Heart left ventricle (tissue), 16 donors: ENCODE data around the gene TRIM15. TPM values are rescaled to one million over a fixed set of nuclear protein-coding genes. Genes with fewer than 3 reads are reported as not detected.

ENCODE experiments used
- ATAC-seq, 4 donors: fragments of 200-7000 bp; cut with Tn5 transposase; one replicate each; pipeline ENCODE4 v1.9.1; 2020 to 2022; ENCODE audit warnings: moderate library complexity in 4 of 4, mild to moderate bottlenecking in 3 of 4, moderate number of reproducible peaks in 1 of 4
- DNase-seq, 5 donors: peaks; one replicate each; pipeline ENCODE4 v3.0.0-alpha.2; 2020
- H3K27ac ChIP-seq, 12 donors: fragments of 200-600 bp; sonication (generic) in 4 of 12; one replicate each; pipeline versions ENCODE4 v1.5.0 to v1.8.0; 2016 to 2022; ENCODE audit warnings: mild to moderate bottlenecking in 2 of 12
- H3K27me3 ChIP-seq, 9 donors: fragments of 200-600 bp; sonication (generic) in 2 of 9; one replicate each; pipeline versions ENCODE4 v1.5.1 to v1.8.0; 2016 to 2022; ENCODE audit warnings: mild to moderate bottlenecking in 3 of 9
- H3K36me3 ChIP-seq, 9 donors: fragments of 200-600 bp; sonication (generic) in 2 of 9; one replicate each; pipeline versions ENCODE4 v1.5.0 to v1.8.0; 2018 to 2022; ENCODE audit warnings: mild to moderate bottlenecking in 2 of 9
- H3K4me1 ChIP-seq, 12 donors: fragments of 200-600 bp; sonication (generic) in 4 of 12; one replicate each; pipeline versions ENCODE4 v1.5.0 to v1.8.0; 2016 to 2022; ENCODE audit warnings: mild to moderate bottlenecking in 3 of 12
- H3K4me3 ChIP-seq, 12 donors: fragments of 200-600 bp; sonication (generic) in 4 of 12; one replicate each; pipeline versions ENCODE4 v1.5.0 to v1.8.0; 2017 to 2022; ENCODE audit warnings: mild to moderate bottlenecking in 9 of 12, moderate library complexity in 4 of 12
- H3K9me3 ChIP-seq, 12 donors: fragments of 200-600 bp; sonication (generic) in 4 of 12; one replicate each; pipeline versions ENCODE4 v1.5.0 to v1.8.0; 2016 to 2022; ENCODE audit warnings: mild to moderate bottlenecking in 1 of 12
- POLR2A ChIP-seq, 2 donors: fragments of 450-650 bp; IDR thresholded peaks; one replicate each; pipeline ENCODE4 v1.6.1; 2017; ENCODE audit warnings: antibody characterized with exemption in 2 of 2, mild to moderate bottlenecking in 2 of 2, moderate library complexity in 2 of 2
- WGBS, 4 donors: extraction: QIAGEN DNeasy Blood & Tissue Kit in 2 of 4; methylation state at CpG; one replicate each; pipeline versions ENCODE4 v1.1.5 to v1.1.7; 2013 to 2018; 5-methylcytosine and 5-hydroxymethylcytosine counted together
- intact Hi-C, 10 donors: fragments of 100-400 bp; cut with DNase I; formaldehyde crosslinking; loops; one replicate each; pipeline versions ENCODE4 v1.11.1 to v1.14.2; 2022
- polyA plus RNA-seq, 2 donors: library from polyadenylated mRNA; stranded (reverse); fragments of 200-250 nt; gene quantifications; one replicate each; pipeline ENCODE4 v1.2.3, GENCODE V29; 2013
- total RNA-seq, 9 donors: library from RNA; depleted of rRNA in 2 of 9; stranded (reverse); fragments of >200 nt in 2 of 9; fragmentation: NEBNext Ultra II Directional in 3 of 9; extraction: Animal tissue kit (Norgen Biotek cat#: 25700) in 3 of 9; gene quantifications; one replicate each; pipeline versions ENCODE4 v1.1.0 to v1.2.4, GENCODE V29; 2016 to 2023
- TF ChIP-seq, protein P1 (sequence below), 12 donors: fragments of 200-600 bp; sonication (generic) in 4 of 12; IDR thresholded peaks; one replicate each; pipeline versions ENCODE4 v1.5.0 to v1.8.0; 2018 to 2022; ENCODE audit warnings: antibody characterized with exemption in 12 of 12, mild to moderate bottlenecking in 5 of 12
- donor health status: ischemic (EF 13 %, LVEDD 7.1; RV severe dilation, severe dysfunction).
- donor health status: healthy with polysubstance abuse.
- donor health status: DM: no; HTN: yes; CAD: no.
- donor health status: DM: no; HTN: no; CAD: no.
- donor health status: ischemic (EF 25% LVEDD 6.9; RV normal size, moderate dysfunction).
- donor health status: ischemic (EF 25% LVEDD 5.7; RV mildly dilated, moderate dysfunction).
- donor health status: healthy.
- donor health status: DM: yes; HTN: yes; CAD: no.
- donor health status: ischemic (EF 35%, LVEDD 5.7; RV mildly dilated, moderate dysfunction).
- donor health status: nonischemic (EF 11% LVEDD 7.7; RV severe dilation, severe dysfunction).
- donor health status: DM: yes; HTN: yes; CAD: no.
- donor health status: PGD.
- donor health status: ischemic (EF 29% LVEDD 5.4; RV normal size, mild dysfunction).
- donor health status: nonischemic (EF 23%, LVEDD 6.1; RV moderate dilation, normal function).

The TRIM15 gene
- total and polyA plus RNA-seq, 11 donors = not detected

DNA sequence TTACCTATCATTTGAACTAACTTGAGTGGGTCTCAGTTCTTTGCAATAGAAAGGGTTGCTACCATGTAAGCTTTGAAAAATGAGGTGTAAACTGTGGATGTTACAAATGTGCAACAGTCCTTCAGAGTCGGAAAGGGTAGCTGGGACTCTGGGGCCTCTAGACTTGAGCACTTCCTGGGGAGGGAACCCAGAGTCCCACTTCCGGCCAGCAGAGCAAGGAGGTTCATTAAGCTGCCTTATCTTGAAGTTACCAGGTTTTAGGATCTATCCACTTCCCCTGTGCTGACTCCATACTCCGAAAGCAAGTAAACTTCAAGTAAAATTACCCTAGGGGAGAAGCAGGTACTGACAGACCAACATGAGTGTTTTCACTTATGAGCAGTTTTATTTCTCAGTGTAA, 11.8 kb upstream of the TRIM15 start:
- DNase-seq (no peak), ATAC-seq (no peak)
- Histone ChIP-seq H3K4me1 (peaks cover 0 to 20% (median 1%) of the 10 kb centered on the region in 12 donors), H3K27ac (no peak overlapping the region), H3K36me3 (no peaks in the 10 kb centered on the region), H3K9me3 (no peaks in the 10 kb centered on the region), H3K4me3 (no peak overlapping the region), H3K27me3 (peaks cover 0 to 12% (median 0%) of the 10 kb centered on the region in 9 donors)
- WGBS, 4 donors = 50 to 69% (median 59%) methylated on average over 3 of the region's 3 CpGs
- TF ChIP-seq, protein P1, sequence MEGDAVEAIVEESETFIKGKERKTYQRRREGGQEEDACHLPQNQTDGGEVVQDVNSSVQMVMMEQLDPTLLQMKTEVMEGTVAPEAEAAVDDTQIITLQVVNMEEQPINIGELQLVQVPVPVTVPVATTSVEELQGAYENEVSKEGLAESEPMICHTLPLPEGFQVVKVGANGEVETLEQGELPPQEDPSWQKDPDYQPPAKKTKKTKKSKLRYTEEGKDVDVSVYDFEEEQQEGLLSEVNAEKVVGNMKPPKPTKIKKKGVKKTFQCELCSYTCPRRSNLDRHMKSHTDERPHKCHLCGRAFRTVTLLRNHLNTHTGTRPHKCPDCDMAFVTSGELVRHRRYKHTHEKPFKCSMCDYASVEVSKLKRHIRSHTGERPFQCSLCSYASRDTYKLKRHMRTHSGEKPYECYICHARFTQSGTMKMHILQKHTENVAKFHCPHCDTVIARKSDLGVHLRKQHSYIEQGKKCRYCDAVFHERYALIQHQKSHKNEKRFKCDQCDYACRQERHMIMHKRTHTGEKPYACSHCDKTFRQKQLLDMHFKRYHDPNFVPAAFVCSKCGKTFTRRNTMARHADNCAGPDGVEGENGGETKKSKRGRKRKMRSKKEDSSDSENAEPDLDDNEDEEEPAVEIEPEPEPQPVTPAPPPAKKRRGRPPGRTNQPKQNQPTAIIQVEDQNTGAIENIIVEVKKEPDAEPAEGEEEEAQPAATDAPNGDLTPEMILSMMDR (IDR thresholded peaks at IDR 0.05) = no peak
- no peak for TF ChIP-seq POLR2A (IDR thresholded peaks at IDR 0.05)
- intact Hi-C loops = no loop called here

DNA sequence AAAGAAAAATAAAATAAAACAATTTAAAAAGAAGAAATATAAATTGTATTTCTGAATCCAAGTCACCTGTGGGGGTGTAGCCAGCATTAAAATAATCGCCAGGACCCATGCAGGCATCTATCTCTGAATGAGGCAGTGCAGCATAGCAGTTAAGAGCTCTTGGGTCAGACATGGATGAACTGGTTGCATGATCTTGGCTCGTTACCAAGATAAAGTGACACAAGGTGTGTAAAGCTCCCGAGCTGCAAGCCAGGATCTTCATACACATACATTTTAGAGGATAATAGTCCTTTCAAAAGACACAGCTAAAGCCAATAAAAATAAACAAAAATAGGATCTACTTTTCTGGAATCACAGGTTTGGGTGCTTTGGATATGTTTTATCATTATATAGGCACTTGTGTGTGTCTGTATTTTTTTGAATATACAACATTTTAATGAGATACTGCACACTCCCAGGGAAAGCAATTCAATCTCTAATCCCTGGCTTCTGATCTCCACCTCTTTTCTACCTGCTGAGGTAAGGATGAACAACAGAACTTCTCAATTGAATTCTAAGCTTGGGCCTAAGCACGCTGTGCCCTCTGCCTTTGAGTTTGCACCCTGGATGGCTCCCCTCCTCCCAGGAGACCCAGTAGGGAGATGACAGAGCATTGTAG, 11.2 kb upstream of the TRIM15 start:
- Histone ChIP-seq H3K36me3 (no peaks in the 10 kb centered on the region), H3K27ac (no peak overlapping the region), H3K4me3 (no peak overlapping the region), H3K9me3 (no peaks in the 10 kb centered on the region), H3K27me3 (peaks cover 0 to 6% (median 0%) of the 10 kb centered on the region in 9 donors), H3K4me1 (peaks cover 0 to 26% (median 2%) of the 10 kb centered on the region in 12 donors)
- TF ChIP-seq POLR2A (IDR thresholded peaks at IDR 0.05) = no peak
- TF ChIP-seq, protein P1 (IDR thresholded peaks at IDR 0.05) = no peak
- DNase-seq = no peak
- 62 to 74% (median 68%) methylated on average over 4 of the region's 4 CpGs for WGBS, 4 donors
- no peak for ATAC-seq
- intact Hi-C loops = no loop called here

DNA sequence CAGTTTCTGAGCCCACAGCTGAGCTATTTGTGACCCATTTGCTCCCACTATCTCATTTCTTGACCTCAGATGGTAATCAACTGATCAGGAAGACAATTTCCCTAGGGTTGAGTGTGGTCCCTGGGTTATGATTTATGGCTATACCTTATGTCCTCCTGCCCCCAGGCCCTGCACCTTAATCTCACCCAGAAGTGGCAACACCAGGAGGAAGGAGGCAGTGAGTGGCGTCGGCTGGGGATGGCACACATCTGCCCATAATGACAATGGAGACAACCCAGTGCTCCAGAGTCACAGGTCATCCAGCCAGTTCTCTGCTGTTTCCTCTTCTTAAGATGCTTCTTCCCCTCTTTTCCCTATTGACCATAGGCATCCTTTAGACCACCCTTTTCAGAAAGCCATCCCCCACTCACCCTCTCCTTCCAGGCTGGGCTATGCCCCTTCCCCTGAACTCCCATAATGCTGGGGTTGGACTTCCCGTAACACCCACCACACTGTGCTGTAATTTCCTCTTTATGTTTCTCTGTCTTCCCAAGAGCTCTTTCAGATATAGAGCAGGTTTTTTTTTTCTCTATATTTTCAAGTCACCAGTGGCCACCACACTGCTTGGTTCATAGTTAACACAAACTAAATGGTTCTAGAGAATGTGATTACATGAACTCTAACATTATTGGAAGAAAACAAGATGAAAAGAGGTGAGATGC, 10.3 kb upstream of the TRIM15 start:
- Histone ChIP-seq H3K4me1 (peaks cover 0 to 28% (median 2%) of the 10 kb centered on the region in 12 donors), H3K9me3 (no peaks in the 10 kb centered on the region), H3K27me3 (peaks cover 0 to 4% (median 0%) of the 10 kb centered on the region in 9 donors), H3K4me3 (no peak overlapping the region), H3K27ac (no peak overlapping the region), H3K36me3 (no peaks in the 10 kb centered on the region)
- ATAC-seq (no peak), DNase-seq (no peak)
- TF ChIP-seq, protein P1 (IDR thresholded peaks at IDR 0.05) = no peak
- TF ChIP-seq POLR2A (IDR thresholded peaks at IDR 0.05) = no peak
- intact Hi-C loops = no loop called here
- WGBS, 4 donors = 74 to 90% (median 82%) methylated on average over 3 of the region's 3 CpGs

DNA sequence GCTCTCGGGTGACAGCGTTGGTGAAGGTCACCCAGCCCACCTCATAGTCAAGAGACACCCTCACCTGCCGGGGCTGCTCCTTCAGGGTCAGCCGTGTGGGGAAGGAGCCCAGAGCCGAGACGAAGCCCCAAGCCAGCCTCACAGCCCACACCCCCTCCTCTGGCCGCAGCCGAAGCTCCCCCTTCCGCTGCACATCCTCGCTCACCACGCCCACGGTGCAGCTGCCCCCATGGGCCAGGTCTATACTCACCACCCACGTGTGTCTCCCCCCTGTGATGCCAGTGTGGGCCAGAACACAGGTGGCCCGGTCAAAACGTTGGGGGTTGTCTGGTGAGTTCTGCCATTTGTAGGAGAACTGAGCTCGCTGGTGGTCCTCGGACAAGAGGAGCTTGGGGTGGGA, 9.3 kb upstream of the TRIM15 start:
- no peaks in the 10 kb centered on the region for H3K36me3 ChIP-seq
- H3K27ac ChIP-seq = no peak overlapping the region
- no peaks in the 10 kb centered on the region for H3K9me3 ChIP-seq
- H3K4me1 ChIP-seq = peaks cover 0 to 28% (median 2%) of the 10 kb centered on the region in 12 donors
- no peak overlapping the region for H3K4me3 ChIP-seq
- H3K27me3 ChIP-seq = peaks cover 0 to 10% (median 0%) of the 10 kb centered on the region in 9 donors
- intact Hi-C loops = no loop called here
- ATAC-seq (no peak), DNase-seq (no peak)
- no peak for TF ChIP-seq POLR2A (IDR thresholded peaks at IDR 0.05)
- TF ChIP-seq, protein P1 (IDR thresholded peaks at IDR 0.05) = no peak
- WGBS, 4 donors = 72 to 92% (median 86%) methylated on average over 12 to 17 of the region's 17 CpGs
